IPS DF 4.7 (cell line): ENCODE measurements around the gene LRRC1.

Experiments
- DNase-seq: peaks from one replicate; pipeline ENCODE4 v3.0.0-alpha.2; 2013; ENCODE audit warnings: low spot score; ENCODE audit errors: extremely low read depth

Gene LRRC1

GRCh38 chr6:53956804-53957203 is 162.0 kb downstream of the LRRC1 start:
- no peak for DNase-seq

- DNase-seq, result no peak
These were observed 164.9 kb downstream of the LRRC1 start for GRCh38 chr6:53959717-53960116.

DNA sequence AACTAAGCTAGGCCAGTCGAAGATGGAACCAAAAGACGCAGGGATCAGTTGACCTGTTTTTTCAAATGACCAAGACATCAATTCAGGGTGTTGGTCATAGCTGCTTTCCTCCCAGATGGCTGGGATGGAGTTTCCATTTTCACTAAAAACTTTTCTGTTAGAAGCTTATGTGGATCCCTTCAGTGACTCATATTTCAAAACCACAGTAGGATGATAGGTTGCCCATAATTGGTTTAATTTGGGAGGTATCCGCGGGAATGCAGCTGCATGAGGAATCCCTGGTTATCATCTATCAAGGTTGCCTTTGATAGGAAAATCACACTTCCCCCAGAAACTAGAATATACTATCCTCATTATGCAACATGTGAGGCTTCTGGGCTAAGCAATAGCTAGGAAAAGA is 165.5 kb downstream of the LRRC1 start:
- DNase-seq, result no peak

GRCh38 chr6:53961679-53962370 is 167.0 kb downstream of the LRRC1 start:
- no peak for DNase-seq

DNA sequence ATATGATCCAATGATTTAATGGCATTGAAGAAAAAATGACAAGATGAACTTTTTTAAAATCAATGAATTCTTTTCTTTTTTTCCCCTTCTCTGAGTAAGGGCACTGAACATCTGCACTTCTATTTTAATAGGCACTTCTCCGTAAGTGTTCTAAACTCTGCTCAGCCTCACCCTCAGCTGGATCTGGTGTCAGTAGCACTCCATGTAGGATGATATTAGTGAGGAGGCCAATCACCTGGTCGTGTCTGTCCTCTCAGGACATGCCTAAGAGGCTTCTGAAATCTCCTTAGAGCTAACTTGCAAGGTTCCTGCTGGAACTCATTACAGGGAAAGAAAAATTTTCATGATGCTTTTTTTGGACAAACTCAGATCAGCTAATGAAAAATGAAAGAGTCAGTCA is 167.8 kb downstream of the LRRC1 start:
- DNase-seq, result no peak

DNA sequence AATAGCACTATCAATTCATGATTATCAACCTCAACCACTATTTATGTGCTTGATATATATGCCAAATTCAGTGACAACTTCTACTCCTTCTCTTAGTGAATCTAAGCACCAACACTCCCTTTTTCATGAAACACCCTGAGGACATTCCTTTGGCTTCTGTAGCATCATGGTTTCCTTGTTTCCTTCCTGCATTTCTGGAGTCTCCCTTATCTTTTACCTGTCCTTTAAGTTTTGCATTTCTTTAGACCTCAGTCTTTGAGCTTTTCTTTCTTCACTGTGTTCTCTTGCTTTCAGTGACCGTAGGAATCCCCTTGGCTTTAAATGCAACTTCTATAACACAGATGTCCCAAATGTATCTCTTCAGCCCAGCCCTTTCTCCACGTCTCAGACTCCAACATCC is 172.6 kb downstream of the LRRC1 start:
- no peak for DNase-seq
